Putamen (tissue), 1 donor: ENCODE measurements around the gene SIPA1L3.

Experiments used
- DNase-seq: peaks from one replicate; pipeline ENCODE4 v3.0.0-alpha.2; 2016; ENCODE audit warnings: low spot score

The SIPA1L3 gene

DNA sequence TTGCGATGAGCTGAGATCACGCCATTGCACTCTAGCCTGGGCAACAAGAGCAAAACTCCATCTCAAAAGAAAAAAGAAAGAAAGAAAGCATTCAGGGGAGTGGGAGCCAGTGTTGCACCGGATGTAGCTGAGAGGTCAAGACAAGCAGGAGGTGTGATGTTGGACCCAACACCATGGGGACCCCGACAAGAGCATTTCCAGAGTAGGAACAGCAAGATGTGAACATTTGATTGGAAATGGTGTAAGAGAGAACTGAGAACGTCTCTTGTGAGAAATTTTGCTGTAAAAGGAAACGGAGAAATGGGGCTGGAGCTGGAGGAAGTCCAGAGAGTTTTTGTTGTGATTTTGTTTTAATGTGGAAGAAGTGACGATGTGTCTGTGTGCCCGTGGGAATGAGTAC is 332.8 kb downstream of the SIPA1L3 start:
- no peak for DNase-seq

DNA sequence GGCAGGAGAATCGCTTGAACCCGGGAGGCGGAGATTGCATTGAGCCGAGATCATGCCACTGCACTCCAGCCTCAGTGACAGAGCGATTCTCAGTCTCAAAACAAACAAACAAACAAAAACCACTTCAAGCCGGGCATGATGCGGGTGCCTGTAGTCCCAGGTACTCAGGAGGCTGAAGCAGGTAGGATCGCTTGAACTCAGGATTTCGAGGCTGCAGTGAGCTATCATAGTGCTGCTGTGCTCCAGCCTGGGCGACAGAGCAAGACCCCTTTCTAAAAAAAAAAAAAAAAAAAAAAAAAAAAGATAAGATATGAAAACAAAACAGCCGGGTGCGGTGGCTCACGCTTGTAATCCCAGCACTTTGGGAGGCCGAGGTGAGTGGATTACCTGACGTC is 336.3 kb downstream of the SIPA1L3 start:
- DNase-seq: no peak

- no peak for DNase-seq
These were observed 339.0 kb downstream of the SIPA1L3 start for GRCh38 chr19:38245826-38246498.

GRCh38 chr19:38247126-38247525 is 340.1 kb downstream of the SIPA1L3 start:
- no peak for DNase-seq

GRCh38 chr19:38247734-38248268 is 340.8 kb downstream of the SIPA1L3 start:
- DNase-seq: peak; percentile 75

- no peak for DNase-seq
These were observed 341.4 kb downstream of the SIPA1L3 start for GRCh38 chr19:38248421-38248820.

DNA sequence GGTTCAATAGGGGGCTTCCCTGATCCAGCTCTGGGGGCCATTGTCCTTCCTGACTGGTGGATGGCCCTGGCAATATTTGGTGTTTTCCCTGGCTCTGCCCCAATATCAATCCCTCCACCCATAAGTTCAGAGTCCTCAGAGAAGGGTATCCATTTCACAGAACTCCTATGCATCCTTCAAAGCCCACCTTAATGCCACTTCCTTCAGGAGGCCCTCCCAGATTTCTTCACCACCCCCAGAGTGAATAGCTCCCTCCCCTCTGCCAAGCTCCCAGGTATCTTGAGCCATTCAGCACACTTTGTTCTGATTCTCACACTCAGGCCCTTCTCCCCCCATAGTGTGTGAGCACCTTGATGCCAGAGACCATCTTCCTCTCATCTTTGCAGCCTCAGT is 343.4 kb downstream of the SIPA1L3 start:
- no peak for DNase-seq

DNA sequence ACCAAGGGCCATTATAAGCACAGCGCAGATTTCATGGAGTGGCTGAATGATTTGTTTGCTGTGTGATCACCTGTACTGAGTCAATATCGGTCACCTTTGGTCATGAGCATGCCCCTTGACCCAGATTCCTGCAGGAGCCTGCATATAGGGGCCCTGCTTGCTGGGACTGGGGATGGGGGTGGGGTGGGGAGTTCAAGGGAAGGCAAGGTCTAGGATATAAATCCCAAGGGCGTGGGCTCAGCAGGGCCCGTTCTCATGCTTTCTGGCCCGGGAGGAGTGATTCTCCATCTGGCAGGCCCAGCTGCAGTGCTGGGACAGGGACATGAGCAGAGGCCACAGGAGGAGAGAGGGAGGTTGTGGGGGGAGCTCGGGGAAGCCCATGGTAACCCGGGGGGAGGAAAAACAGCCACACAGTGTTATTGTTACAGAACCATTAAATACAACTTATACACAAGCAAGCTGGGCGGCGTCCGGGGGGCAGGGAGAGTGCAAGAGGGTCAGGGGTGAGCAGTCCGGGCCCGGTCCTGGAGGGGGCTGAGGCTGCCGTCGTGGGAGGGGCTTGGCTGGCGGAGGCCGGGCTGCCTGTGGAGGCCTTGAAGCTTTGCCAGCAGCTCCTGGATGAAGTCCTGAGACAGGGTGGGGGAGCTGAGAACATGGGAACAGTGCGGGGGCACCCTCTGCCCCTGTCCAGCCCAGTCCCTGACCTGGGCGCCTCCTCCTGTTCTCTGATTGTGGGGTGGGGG is 344.0 kb downstream of the SIPA1L3 start:
- DNase-seq: peak; percentile 89

DNA sequence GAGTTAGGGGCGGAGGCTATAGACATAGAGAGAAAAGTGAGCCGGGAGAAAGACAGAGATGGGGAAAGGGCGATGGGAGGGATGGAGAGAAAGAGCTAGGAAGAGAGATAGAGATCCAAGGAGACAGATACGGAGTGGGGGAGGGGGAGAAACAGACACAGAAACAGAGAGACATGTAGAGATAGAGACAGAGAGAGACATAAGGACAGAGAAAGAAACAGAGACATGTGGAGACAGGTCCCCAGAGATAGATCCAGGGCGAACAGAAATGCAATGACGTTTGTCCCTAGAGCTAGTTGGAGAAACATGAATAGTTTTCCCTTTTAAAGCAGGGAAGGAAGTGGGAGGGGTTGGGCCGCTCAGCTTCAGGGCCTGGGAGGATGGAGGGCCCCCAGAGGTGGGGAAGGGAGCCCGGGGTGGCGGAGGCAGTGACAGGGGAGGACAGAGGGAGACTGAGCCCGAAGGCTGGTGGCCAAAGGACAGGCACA is 344.6 kb downstream of the SIPA1L3 start:
- peak; percentile 63 for DNase-seq

DNA sequence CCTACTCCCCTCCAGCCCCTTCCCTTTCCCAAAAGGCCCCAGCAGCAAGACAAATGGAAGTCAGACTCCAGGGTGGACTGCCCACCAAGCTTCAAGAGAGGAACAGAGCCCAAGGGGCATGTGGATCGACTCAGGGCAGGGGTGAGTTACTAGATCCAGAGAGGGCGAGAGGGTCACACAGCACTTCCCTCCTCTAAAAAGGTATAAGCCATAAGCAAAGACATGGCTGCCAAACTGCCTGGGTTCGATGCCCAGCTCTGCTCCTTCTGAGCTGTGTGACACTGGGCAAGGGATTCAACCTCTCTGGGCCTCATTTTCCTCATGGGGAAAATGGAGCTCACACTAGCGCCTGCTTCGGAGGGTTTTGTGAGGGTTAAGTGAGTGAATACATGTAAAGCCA is 345.4 kb downstream of the SIPA1L3 start:
- no peak for DNase-seq

DNA sequence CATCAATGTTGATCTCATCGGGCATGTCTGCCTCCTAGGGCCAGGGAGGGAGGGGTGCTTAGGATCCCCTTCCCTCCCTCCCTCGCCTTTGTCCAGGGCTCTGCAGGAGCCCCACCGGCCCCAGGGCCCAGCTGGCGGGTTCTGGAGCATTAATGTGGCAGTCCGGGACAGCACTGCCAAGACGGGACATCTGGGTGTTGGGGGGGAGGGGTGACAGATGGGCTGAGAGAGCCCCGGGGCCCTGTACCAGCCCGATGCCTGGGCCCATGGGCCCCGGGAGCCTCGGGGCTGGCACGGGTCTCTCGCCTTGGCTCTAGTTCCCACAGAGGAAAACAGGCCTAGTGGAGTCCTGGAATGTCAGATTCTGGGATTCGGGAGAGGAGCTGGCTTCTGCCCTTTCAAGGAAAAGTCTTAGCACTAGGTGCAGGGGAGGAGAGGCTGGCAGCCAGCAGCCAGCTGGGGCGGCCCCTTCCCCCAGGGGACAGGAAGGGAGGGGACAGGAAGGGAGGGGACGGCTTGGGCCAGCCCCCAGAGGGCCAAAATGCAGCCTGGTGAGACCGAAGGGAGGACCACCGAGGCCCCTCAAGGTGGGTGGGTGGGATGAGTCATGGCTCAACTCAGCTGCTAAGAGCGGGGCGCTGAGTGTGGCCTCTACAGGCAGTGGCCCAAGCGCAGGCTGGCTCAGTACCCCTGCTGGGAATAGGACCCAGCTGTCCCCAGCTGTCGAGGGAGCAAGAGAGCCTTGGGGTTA is 346.1 kb downstream of the SIPA1L3 start:
- DNase-seq: peak; percentile 97

DNA sequence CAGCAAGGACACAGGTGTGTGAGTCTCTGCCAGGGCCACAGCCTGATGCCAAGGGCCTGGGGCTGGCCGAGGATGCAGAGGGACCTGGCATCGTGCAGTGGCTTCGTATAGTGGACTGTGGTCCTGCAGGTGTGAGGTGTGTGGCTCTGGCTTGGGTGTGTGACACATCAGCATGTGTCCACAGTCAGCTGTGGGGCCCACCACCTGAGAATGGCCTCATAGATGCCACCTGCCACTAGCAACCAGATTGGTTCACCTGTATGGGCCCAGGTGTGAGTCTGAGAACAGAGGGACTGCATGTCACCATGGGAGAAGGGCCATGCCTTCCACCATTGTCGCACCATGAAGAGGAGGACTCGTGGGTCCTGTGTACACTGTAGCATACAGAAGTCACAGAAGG is 346.8 kb downstream of the SIPA1L3 start:
- DNase-seq: no peak

- no peak for DNase-seq
These were observed 348.5 kb downstream of the SIPA1L3 start for GRCh38 chr19:38255383-38256014.
